ACC112 (cell line): ENCODE data around the gene ZSCAN10.
"Not testable (repeated sequence)": the region's sequence is repeated elsewhere in the genome, so short reads cannot be mapped to it uniquely, and the experiment has no call there.

Experiments
- H2AFZ ChIP-seq: fragments of 200-600 bp; sonication (generic); one replicate; pipeline ENCODE4 v1.6.0; 2017; ENCODE audit warnings: antibody characterized with exemption, low read length; ENCODE audit not compliant: unreplicated experiment
- H3K27ac ChIP-seq: fragments of 200-600 bp; sonication (generic); 2 replicates; pipeline ENCODE4 v1.5.1; 2014; ENCODE audit warnings: low read depth, mild to moderate bottlenecking, antibody characterized with exemption, low read length, moderate library complexity
- H3K27me3 ChIP-seq: fragments of 200-600 bp; sonication (generic); 2 replicates; pipeline ENCODE4 v1.6.1; 2014; ENCODE audit warnings: mild to moderate bottlenecking, antibody characterized with exemption, low read length, moderate library complexity, mixed read lengths; ENCODE audit not compliant: insufficient read depth
- H3K36me3 ChIP-seq: fragments of 200-600 bp; sonication (generic); 2 replicates; pipeline ENCODE4 v1.6.1; 2016; ENCODE audit warnings: mild to moderate bottlenecking, antibody characterized with exemption, low read length, moderate library complexity, mixed read lengths; ENCODE audit not compliant: insufficient read depth
- H3K4me1 ChIP-seq: fragments of 200-600 bp; sonication (generic); one replicate; pipeline ENCODE4 v1.6.1; 2016; ENCODE audit warnings: low read length, mixed read lengths; ENCODE audit not compliant: insufficient read depth, unreplicated experiment, control insufficient read depth
- H3K4me3 ChIP-seq: fragments of 200-600 bp; sonication (generic); 2 replicates; pipeline ENCODE4 v1.5.1; 2014; ENCODE audit warnings: mild to moderate bottlenecking, low read depth, low read length
- H3K79me2 ChIP-seq: fragments of 200-600 bp; sonication (generic); one replicate; pipeline ENCODE4 v1.6.0; 2016; ENCODE audit warnings: low read length; ENCODE audit not compliant: control insufficient read depth, unreplicated experiment, insufficient read depth

The ZSCAN10 gene

GRCh38 chr16:3142770-3143169 lies 43.7 kb upstream of the ZSCAN10 start:
- H3K27ac ChIP-seq = no peak overlapping the region
- no peaks in the 10 kb centered on the region for H3K27me3 ChIP-seq
- H3K36me3 ChIP-seq = no peaks in the 10 kb centered on the region
- no peak overlapping the region for H3K4me3 ChIP-seq
- no peak overlapping the region for H2AFZ ChIP-seq
- no peaks in the 10 kb centered on the region for H3K79me2 ChIP-seq
- no peaks in the 10 kb centered on the region for H3K4me1 ChIP-seq

DNA sequence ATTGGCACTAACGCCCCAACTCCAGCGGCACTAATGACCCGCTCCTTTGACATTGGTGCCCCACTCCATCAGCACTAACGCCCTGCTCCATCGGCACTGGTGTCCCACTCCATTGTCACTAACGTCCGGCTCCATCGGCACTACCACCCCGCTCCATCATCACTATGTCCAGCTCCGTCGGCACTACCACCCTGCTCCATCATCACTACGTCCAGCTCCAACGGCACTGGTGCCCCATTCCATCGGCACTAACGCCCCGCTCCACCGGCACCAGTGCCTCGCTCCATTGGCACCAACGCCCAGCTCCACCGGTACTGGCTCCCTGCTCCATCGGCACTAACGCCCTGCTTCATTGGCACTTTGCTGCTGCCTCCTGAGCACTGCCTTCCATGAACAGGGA lies 43.2 kb upstream of the ZSCAN10 start:
- no peak overlapping the region for H2AFZ ChIP-seq
- H3K27me3 ChIP-seq = no peaks in the 10 kb centered on the region
- no peak overlapping the region for H3K4me3 ChIP-seq
- H3K4me1 ChIP-seq = no peaks in the 10 kb centered on the region
- no peak overlapping the region for H3K27ac ChIP-seq
- peaks cover 2% of the 10 kb centered on the region for H3K79me2 ChIP-seq
- H3K36me3 ChIP-seq = no peaks in the 10 kb centered on the region

GRCh38 chr16:3141781-3142311 lies 42.8 kb upstream of the ZSCAN10 start:
- Histone ChIP-seq H3K4me3 (no peak overlapping the region), H2AFZ (no peak overlapping the region), H3K27ac (no peak overlapping the region), H3K79me2 (peaks cover 5% of the 10 kb centered on the region), H3K27me3 (no peaks in the 10 kb centered on the region), H3K4me1 (no peaks in the 10 kb centered on the region), H3K36me3 (no peaks in the 10 kb centered on the region)

DNA sequence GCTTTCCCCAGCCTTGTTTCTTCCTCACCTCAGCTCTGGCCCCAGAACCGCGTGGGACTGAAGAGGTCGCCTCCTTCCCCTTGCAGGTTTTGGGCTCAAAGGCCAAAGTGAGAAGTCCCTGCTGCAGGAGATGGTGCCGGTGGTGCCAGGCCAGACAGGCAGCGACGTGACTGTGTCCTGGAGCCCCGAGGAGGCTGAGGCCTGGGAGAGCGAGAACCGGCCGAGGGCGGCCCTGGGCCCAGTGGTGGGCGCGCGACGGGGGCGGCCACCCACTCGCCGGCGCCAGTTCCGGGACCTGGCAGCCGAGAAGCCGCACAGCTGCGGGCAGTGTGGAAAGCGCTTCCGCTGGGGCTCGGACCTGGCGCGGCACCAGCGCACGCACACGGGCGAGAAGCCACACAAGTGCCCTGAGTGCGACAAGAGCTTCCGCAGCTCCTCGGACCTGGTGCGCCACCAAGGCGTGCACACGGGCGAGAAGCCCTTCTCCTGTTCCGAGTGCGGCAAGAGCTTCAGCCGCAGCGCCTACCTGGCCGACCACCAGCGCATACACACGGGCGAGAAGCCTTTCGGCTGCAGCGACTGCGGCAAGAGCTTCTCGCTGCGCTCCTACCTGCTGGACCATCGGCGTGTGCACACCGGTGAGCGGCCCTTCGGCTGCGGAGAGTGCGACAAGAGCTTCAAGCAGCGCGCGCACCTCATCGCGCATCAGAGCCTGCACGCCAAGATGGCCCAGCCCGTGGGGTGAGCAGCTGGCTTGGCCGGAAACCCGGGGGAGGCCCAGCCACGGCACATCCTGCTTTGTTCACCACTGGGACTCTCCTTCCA lies 41.7 kb upstream of the ZSCAN10 start:
- H3K4me3 ChIP-seq = no peak overlapping the region
- H3K27ac ChIP-seq = no peak overlapping the region
- H2AFZ ChIP-seq = no peak overlapping the region
- no peaks in the 10 kb centered on the region for H3K36me3 ChIP-seq
- H3K4me1 ChIP-seq = peaks cover 4% of the 10 kb centered on the region
- H3K27me3 ChIP-seq = no peaks in the 10 kb centered on the region
- H3K79me2 ChIP-seq = peaks cover 9% of the 10 kb centered on the region

DNA sequence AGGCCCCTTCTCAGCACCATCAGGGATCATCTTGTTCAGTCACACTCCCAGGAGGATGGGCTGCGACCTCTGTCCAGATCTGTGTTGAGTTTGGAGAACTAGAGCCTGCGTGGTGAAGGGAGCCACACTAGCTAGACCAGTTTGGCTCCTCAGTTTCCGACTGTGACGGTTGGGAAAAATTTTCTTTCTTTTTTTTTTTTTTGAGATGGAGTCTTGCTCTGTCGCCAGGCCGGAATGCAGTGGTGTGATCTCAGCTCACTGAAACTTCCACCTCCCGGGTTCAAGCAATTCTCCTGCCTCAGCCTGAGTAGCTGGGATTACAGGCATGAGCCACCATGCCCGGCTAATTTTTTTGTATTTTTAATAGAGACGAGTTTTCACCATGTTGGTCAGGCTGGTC lies 40.5 kb upstream of the ZSCAN10 start:
- H3K4me3 ChIP-seq, H3K4me1 ChIP-seq, H3K27me3 ChIP-seq, H3K27ac ChIP-seq, H3K36me3 ChIP-seq, H2AFZ ChIP-seq: not testable (repeated sequence)
- peaks cover 16% of the 10 kb centered on the region for H3K79me2 ChIP-seq

DNA sequence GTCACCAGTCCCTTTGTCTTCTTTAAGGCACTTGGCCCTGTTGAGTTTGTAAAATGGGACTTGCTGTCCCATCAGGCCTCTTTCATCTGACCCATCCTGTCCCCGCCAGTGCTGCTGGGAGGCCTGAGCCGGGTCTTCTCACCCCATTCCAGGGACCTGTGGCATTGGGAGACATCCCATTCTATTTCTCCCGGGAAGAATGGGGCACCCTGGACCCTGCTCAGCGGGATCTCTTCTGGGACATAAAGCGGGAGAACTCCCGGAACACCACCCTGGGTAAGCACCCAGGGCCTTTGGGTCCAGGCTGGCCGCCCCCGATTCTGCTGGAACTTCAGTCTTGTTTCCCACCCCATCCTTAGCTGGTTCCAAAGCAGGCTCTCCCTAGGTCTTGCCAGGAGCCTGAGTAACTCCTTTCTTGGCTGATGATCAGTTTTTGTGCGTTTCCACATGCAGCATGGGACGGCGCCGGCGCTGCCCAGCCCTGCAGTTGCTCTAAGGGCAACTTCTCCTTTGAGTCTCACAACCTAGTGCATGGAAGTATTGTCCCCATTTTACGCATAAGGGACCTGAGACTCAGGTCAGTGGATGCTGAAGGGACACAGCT lies 39.8 kb upstream of the ZSCAN10 start:
- no peak overlapping the region for H3K4me3 ChIP-seq
- peaks cover 4% of the 10 kb centered on the region for H3K4me1 ChIP-seq
- peaks cover 22% of the 10 kb centered on the region for H3K79me2 ChIP-seq
- H3K27me3 ChIP-seq = no peaks in the 10 kb centered on the region
- H3K36me3 ChIP-seq = no peaks in the 10 kb centered on the region
- H2AFZ ChIP-seq = no peak overlapping the region
- no peak overlapping the region for H3K27ac ChIP-seq

GRCh38 chr16:3138342-3138741 lies 39.2 kb upstream of the ZSCAN10 start:
- Histone ChIP-seq H3K27ac (no peak overlapping the region), H3K36me3 (no peaks in the 10 kb centered on the region), H3K4me1 (peaks cover 4% of the 10 kb centered on the region), H3K27me3 (no peaks in the 10 kb centered on the region), H3K4me3 (no peak overlapping the region), H3K79me2 (peaks cover 26% of the 10 kb centered on the region), H2AFZ (no peak overlapping the region)

- peaks cover 7% of the 10 kb centered on the region for H3K4me1 ChIP-seq
- no peaks in the 10 kb centered on the region for H3K36me3 ChIP-seq
- H3K4me3 ChIP-seq = no peak overlapping the region
- no peak overlapping the region for H3K27ac ChIP-seq
- no peaks in the 10 kb centered on the region for H3K27me3 ChIP-seq
- peaks cover 36% of the 10 kb centered on the region for H3K79me2 ChIP-seq
- H2AFZ ChIP-seq = no peak overlapping the region
Measured at GRCh38 chr16:3137267-3137666, 38.2 kb upstream of the ZSCAN10 start.

DNA sequence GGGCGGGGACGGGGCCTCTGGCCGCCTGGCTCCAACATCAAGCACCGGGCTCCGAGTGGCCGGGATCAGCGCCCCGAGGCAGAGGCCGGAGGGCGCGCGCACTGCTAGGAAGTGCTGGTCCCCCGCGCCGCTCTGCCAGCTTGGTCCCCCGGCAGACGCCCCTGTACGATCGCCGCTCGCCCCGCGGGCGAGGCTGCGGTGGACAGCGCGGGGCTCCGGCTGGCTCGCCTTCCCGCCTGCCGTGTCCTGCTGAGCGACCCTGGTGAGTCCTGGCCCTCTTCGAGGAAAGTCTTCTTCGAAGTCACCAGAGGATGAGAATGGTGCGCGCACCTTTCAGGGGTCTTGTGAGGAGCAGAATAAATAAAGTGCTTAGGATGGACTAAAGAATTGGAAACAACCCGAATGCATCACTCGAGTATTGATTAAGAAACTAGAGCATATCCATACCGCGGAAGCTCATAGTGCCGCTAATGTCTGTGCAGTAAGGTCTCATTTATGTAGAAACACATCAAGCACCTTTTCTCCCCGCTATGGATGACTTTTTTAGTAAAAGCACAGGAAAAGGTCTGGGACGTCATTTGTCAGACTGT lies 36.1 kb upstream of the ZSCAN10 start:
- H3K27me3 ChIP-seq = no peaks in the 10 kb centered on the region
- H3K4me1 ChIP-seq = peaks cover 7% of the 10 kb centered on the region
- peak overlapping the region; percentile 44 for H3K27ac ChIP-seq
- no peaks in the 10 kb centered on the region for H3K36me3 ChIP-seq
- peak overlapping the region; percentile 100 for H3K4me3 ChIP-seq
- peaks cover 41% of the 10 kb centered on the region for H3K79me2 ChIP-seq
- peak overlapping the region; percentile 98 for H2AFZ ChIP-seq

DNA sequence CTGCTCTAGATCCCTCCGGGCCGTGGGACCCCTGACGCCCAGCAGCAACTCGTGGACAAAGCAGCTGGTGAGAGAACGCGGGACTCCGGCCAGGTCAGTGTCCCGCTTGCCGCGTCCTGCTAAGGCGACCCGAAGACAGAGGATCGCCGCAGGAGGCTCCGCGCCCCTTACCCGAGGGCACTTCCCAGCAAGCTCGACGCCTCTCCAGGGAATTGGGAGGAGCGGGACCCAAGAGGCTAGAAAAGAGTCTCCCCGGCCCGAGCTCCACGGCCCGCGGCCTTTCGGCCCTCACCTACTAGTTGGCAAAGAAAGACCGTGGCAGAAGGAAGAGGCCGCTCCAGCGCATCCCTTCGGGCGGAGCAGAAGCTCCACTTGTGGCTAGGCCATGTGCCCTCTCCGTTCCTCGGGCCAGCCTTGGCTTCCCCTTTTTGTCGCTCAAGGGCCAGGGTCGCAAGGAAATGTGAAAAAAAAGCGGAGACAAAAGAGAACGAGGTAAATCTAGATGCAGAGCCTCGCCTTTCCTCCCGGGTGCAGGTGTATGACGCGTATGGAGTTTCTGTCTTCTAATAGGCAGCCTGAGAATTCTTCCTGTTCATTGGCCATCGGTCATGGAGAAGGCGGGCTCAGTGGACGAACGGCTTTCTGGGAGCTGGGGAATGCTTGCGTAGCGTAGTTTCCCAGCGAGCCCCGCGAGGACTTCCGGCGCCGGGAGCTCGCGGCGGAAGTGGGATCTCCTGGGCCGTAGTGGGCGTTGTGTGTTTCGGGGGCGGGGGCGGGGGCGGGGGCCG lies 35.4 kb upstream of the ZSCAN10 start, which contains the start of gene ZNF213:
TSS of gene ZNF213 (plus strand) at position 692 of the 788 bp plus-strand sequence. CDS start 2,252 bp downstream, outside the sequence.
- no peaks in the 10 kb centered on the region for H3K27me3 ChIP-seq
- H3K27ac ChIP-seq = peak within 1 kb of the TSS; percentile 81
- peaks cover 7% of the 10 kb centered on the region for H3K4me1 ChIP-seq
- peak within 1 kb of the TSS; percentile 98 for H2AFZ ChIP-seq
- peaks cover 41% of the 10 kb centered on the region for H3K79me2 ChIP-seq
- peak within 1 kb of the TSS; percentile 100 for H3K4me3 ChIP-seq
- H3K36me3 ChIP-seq = no peaks in the 10 kb centered on the region
